ACC112 (cell line): ENCODE data around the gene CDC42EP3.

Source experiments
- H2AFZ ChIP-seq: fragments of 200-600 bp; sonication (generic); one replicate; pipeline ENCODE4 v1.6.0; 2017; ENCODE audit warnings: antibody characterized with exemption, low read length; ENCODE audit not compliant: unreplicated experiment
- H3K27ac ChIP-seq: fragments of 200-600 bp; sonication (generic); 2 replicates; pipeline ENCODE4 v1.5.1; 2014; ENCODE audit warnings: low read depth, mild to moderate bottlenecking, antibody characterized with exemption, low read length, moderate library complexity
- H3K27me3 ChIP-seq: fragments of 200-600 bp; sonication (generic); 2 replicates; pipeline ENCODE4 v1.6.1; 2014; ENCODE audit warnings: mild to moderate bottlenecking, antibody characterized with exemption, low read length, moderate library complexity, mixed read lengths; ENCODE audit not compliant: insufficient read depth
- H3K36me3 ChIP-seq: fragments of 200-600 bp; sonication (generic); 2 replicates; pipeline ENCODE4 v1.6.1; 2016; ENCODE audit warnings: mild to moderate bottlenecking, antibody characterized with exemption, low read length, moderate library complexity, mixed read lengths; ENCODE audit not compliant: insufficient read depth
- H3K4me1 ChIP-seq: fragments of 200-600 bp; sonication (generic); one replicate; pipeline ENCODE4 v1.6.1; 2016; ENCODE audit warnings: low read length, mixed read lengths; ENCODE audit not compliant: insufficient read depth, unreplicated experiment, control insufficient read depth
- H3K4me3 ChIP-seq: fragments of 200-600 bp; sonication (generic); 2 replicates; pipeline ENCODE4 v1.5.1; 2014; ENCODE audit warnings: mild to moderate bottlenecking, low read depth, low read length
- H3K79me2 ChIP-seq: fragments of 200-600 bp; sonication (generic); one replicate; pipeline ENCODE4 v1.6.0; 2016; ENCODE audit warnings: low read length; ENCODE audit not compliant: control insufficient read depth, unreplicated experiment, insufficient read depth

The CDC42EP3 gene

GRCh38 chr2:37657471-37657870, 14.0 kb downstream of the CDC42EP3 start:
- Histone ChIP-seq H3K27me3 (no peaks in the 10 kb centered on the region), H3K79me2 (peaks cover 99% of the 10 kb centered on the region), H3K4me3 (no peak overlapping the region), H2AFZ (no peak overlapping the region), H3K4me1 (peaks cover 76% of the 10 kb centered on the region), H3K27ac (peak overlapping the region; percentile 49), H3K36me3 (peaks cover 23% of the 10 kb centered on the region; the same call in 1 of the 2 replicates)

GRCh38 chr2:37656512-37657423, 14.7 kb downstream of the CDC42EP3 start:
- peak overlapping the region; percentile 49 for H3K27ac ChIP-seq
- peaks cover 96% of the 10 kb centered on the region for H3K79me2 ChIP-seq
- H3K4me1 ChIP-seq = peaks cover 80% of the 10 kb centered on the region
- no peaks in the 10 kb centered on the region for H3K27me3 ChIP-seq
- H3K36me3 ChIP-seq = peaks cover 23% of the 10 kb centered on the region; the same call in 1 of the 2 replicates
- H3K4me3 ChIP-seq = no peak overlapping the region
- no peak overlapping the region for H2AFZ ChIP-seq

- Histone ChIP-seq H3K4me1 (peaks cover 87% of the 10 kb centered on the region), H3K36me3 (peaks cover 20% of the 10 kb centered on the region; the same call in 1 of the 2 replicates), H3K27ac (peak overlapping the region; percentile 57), H3K79me2 (peaks cover 96% of the 10 kb centered on the region), H3K27me3 (no peaks in the 10 kb centered on the region), H2AFZ (no peak overlapping the region), H3K4me3 (no peak overlapping the region)
Measured at GRCh38 chr2:37654932-37655841, 16.3 kb downstream of the CDC42EP3 start.

- H2AFZ ChIP-seq = no peak overlapping the region
- peaks cover 83% of the 10 kb centered on the region for H3K4me1 ChIP-seq
- H3K27me3 ChIP-seq = no peaks in the 10 kb centered on the region
- H3K36me3 ChIP-seq = peaks cover 16% of the 10 kb centered on the region; the same call in 1 of the 2 replicates
- H3K79me2 ChIP-seq = peaks cover 96% of the 10 kb centered on the region
- peak overlapping the region; percentile 57 for H3K27ac ChIP-seq
- no peak overlapping the region for H3K4me3 ChIP-seq
Measured at GRCh38 chr2:37654419-37654818, 17.0 kb downstream of the CDC42EP3 start.

- H3K4me3 ChIP-seq = no peak overlapping the region
- H3K79me2 ChIP-seq = peaks cover 95% of the 10 kb centered on the region
- H3K36me3 ChIP-seq = peaks cover 15% of the 10 kb centered on the region; the same call in 1 of the 2 replicates
- no peak overlapping the region for H2AFZ ChIP-seq
- no peaks in the 10 kb centered on the region for H3K27me3 ChIP-seq
- H3K27ac ChIP-seq = peak overlapping the region; percentile 57
- peaks cover 78% of the 10 kb centered on the region for H3K4me1 ChIP-seq
Measured at GRCh38 chr2:37653805-37654378, 17.6 kb downstream of the CDC42EP3 start.

- Histone ChIP-seq H3K4me1 (peaks cover 77% of the 10 kb centered on the region), H3K27ac (peak overlapping the region; percentile 67), H3K4me3 (no peak overlapping the region), H3K27me3 (no peaks in the 10 kb centered on the region), H2AFZ (no peak overlapping the region), H3K79me2 (peaks cover 95% of the 10 kb centered on the region), H3K36me3 (peaks cover 17% of the 10 kb centered on the region)
Measured at GRCh38 chr2:37653093-37653492, 18.3 kb downstream of the CDC42EP3 start.

GRCh38 chr2:37652199-37652640, 19.2 kb downstream of the CDC42EP3 start:
- Histone ChIP-seq H2AFZ (no peak overlapping the region), H3K27me3 (no peaks in the 10 kb centered on the region), H3K4me3 (no peak overlapping the region), H3K4me1 (peaks cover 77% of the 10 kb centered on the region), H3K27ac (peak overlapping the region; percentile 67), H3K36me3 (peaks cover 23% of the 10 kb centered on the region), H3K79me2 (peaks cover 93% of the 10 kb centered on the region)

- peaks cover 86% of the 10 kb centered on the region for H3K79me2 ChIP-seq
Measured at GRCh38 chr2:37650548-37651093, 20.8 kb downstream of the CDC42EP3 start.

GRCh38 chr2:37649518-37649917, 21.9 kb downstream of the CDC42EP3 start:
- Histone ChIP-seq H3K36me3 (peaks cover 32% of the 10 kb centered on the region), H3K4me3 (no peak overlapping the region), H2AFZ (no peak overlapping the region), H3K4me1 (peaks cover 80% of the 10 kb centered on the region), H3K79me2 (peaks cover 79% of the 10 kb centered on the region), H3K27me3 (no peaks in the 10 kb centered on the region), H3K27ac (no peak overlapping the region)

More at GRCh38 chr2:37650548-37651093, 20.8 kb downstream of the CDC42EP3 start:
- Histone ChIP-seq H3K36me3 (peaks cover 27% of the 10 kb centered on the region), H3K27me3 (no peaks in the 10 kb centered on the region), H2AFZ (no peak overlapping the region), H3K27ac (peak overlapping the region; percentile 18; the same call in 1 of the 2 replicates), H3K4me1 (peaks cover 79% of the 10 kb centered on the region), H3K4me3 (no peak overlapping the region)
